A549 (cell line): Measurements from ENCODE around the gene CAMTA1. TPM values are rescaled to one million over a fixed set of nuclear protein-coding genes. Genes with fewer than 3 reads are reported as not detected.

Experiments used
- ATAC-seq, 2 experiments: fragments of 200-7000 bp in 1 of 2; fragments of >200 bp in 1 of 2; cut with Nextera tagmentation in 1 of 2; cut with Tn5 transposase in 1 of 2; 3 replicates each; pipeline versions ENCODE4 v1.8.0 to v1.9.1; 2018 to 2020; ENCODE audit warnings: mild to moderate bottlenecking in 1 of 2, moderate library complexity in 1 of 2
- CTCF ChIA-PET: fragments of 300-600 bp; sonication (Branson Sonifier 250); formaldehyde crosslinking; extraction: SDS; loops from one replicate; lab custom pipeline; 2021; ENCODE audit warnings: antibody characterized with exemption, inconsistent platforms; lab: Yijun Ruan, JAX
- POLR2A ChIA-PET: fragments of 350-600 bp; formaldehyde crosslinking; extraction: SDS; loops from one replicate; lab custom pipeline; 2021; ENCODE audit warnings: antibody characterized with exemption, inconsistent platforms; lab: Yijun Ruan, JAX
- DNase-seq, 2 experiments: peaks; one replicate each; pipeline versions ENCODE4 v3.0.0 to v3.0.0-alpha.2; 2011 to 2016; ENCODE audit warnings: low read depth in 1 of 2, low spot score in 1 of 2
- FAIRE-seq: peaks from 2 replicates; lab custom pipeline; 2011; peaks lifted over from hg19 to GRCh38; lab: Jason Lieb, UNC
- H3K27ac ChIP-seq, 2 experiments: fragments of >200 bp; sonication (Bioruptor Twin); formaldehyde crosslinking; 3 replicates each; pipeline ENCODE4 v1.5.1; 2016 to 2017
- H3K4me1 ChIP-seq: fragments of >200 bp; sonication (Bioruptor Twin); formaldehyde crosslinking; 3 replicates; pipeline ENCODE4 v1.6.1; 2016
- H3K4me2 ChIP-seq: fragments of >200 bp; sonication (Bioruptor Twin); formaldehyde crosslinking; 3 replicates; pipeline ENCODE4 v1.6.1; 2016
- H3K4me3 ChIP-seq: fragments of >200 bp; sonication (Bioruptor Twin); formaldehyde crosslinking; 3 replicates; pipeline ENCODE4 v1.5.1; 2016
- H3K9me3 ChIP-seq: fragments of >200 bp; sonication (Bioruptor Twin); formaldehyde crosslinking; 3 replicates; pipeline ENCODE4 v1.6.1; 2016
- ATOH8 ChIP-seq: fragments of 250-450 bp; sonication (Bioruptor Pico); IDR thresholded peaks from 2 replicates; pipeline ENCODE4 v1.5.0; 2020; ENCODE audit warnings: low read depth, mild to moderate bottlenecking, moderate library complexity
- CEBPB ChIP-seq, 2 experiments: fragments of >200 bp in 1 of 2; sonication (Bioruptor Twin) in 1 of 2; formaldehyde crosslinking in 1 of 2; IDR thresholded peaks; 2 replicates each; pipeline ENCODE4 v1.6.1; 2012 to 2016
- ESRRA ChIP-seq: fragments of 150-350 bp; IDR thresholded peaks from 2 replicates; pipeline ENCODE4 v1.6.1; 2014; ENCODE audit warnings: mild to moderate bottlenecking, low read length, borderline replicate concordance
- FOSB ChIP-seq: fragments of 250-450 bp; sonication (Bioruptor Pico); IDR thresholded peaks from 2 replicates; pipeline ENCODE4 v1.5.0; 2020; ENCODE audit warnings: mild to moderate bottlenecking, moderate library complexity
- FOSL2 ChIP-seq, 2 experiments: fragments of 450-650 bp in 1 of 2; fragments of >200 bp in 1 of 2; sonication (Bioruptor Twin) in 1 of 2; formaldehyde crosslinking; IDR thresholded peaks; 2 replicates each; pipeline versions ENCODE4 v1.5.0 to v1.6.1; 2016 to 2020; ENCODE audit warnings: mild to moderate bottlenecking in 1 of 2, moderate library complexity in 1 of 2
- FOXS1 ChIP-seq: fragments of 250-450 bp; sonication (Bioruptor Pico); IDR thresholded peaks from 2 replicates; pipeline ENCODE4 v1.5.0; 2020; ENCODE audit warnings: mild to moderate bottlenecking, moderate library complexity
- HDAC2 ChIP-seq: fragments of 200-600 bp; sonication (generic); IDR thresholded peaks from 2 replicates; pipeline ENCODE4 v1.6.1; 2016
- HES2 ChIP-seq: fragments of >200 bp; sonication (Bioruptor Twin); formaldehyde crosslinking; IDR thresholded peaks from 2 replicates; pipeline ENCODE4 v1.6.1; 2016
- JUN ChIP-seq, 2 experiments: fragments of >200 bp; sonication (Bioruptor Twin); formaldehyde crosslinking; IDR thresholded peaks; 2 replicates in 1 of 2; 3 replicates in 1 of 2; pipeline ENCODE4 v1.6.1; 2016 to 2017
- MAZ ChIP-seq: fragments of 150-350 bp; IDR thresholded peaks from 2 replicates; pipeline ENCODE4 v1.6.1; 2014; ENCODE audit warnings: antibody characterized with exemption, low read depth, low read length, borderline replicate concordance
- MYC ChIP-seq: IDR thresholded peaks from 2 replicates; pipeline ENCODE4 v1.6.1; 2012; ENCODE audit warnings: mild to moderate bottlenecking, inconsistent platforms, low read length, improper control_type of control experiment, borderline replicate concordance
- NFE2L2 ChIP-seq: fragments of 150-350 bp; conservative IDR thresholded peaks from 2 replicates; pipeline ENCODE4 v1.6.1; 2014; ENCODE audit warnings: low read length
- NPAS2 ChIP-seq: fragments of 250-450 bp; sonication (Bioruptor Pico); IDR thresholded peaks from 2 replicates; pipeline ENCODE4 v1.8.0; 2022; ENCODE audit warnings: mild to moderate bottlenecking, moderate library complexity, borderline replicate concordance
- PHF8 ChIP-seq: fragments of 200-600 bp; sonication (generic); IDR thresholded peaks from 2 replicates; pipeline ENCODE4 v1.6.1; 2016; ENCODE audit warnings: low read depth, mild to moderate bottlenecking, antibody characterized with exemption, moderate library complexity, borderline replicate concordance
- REST ChIP-seq: fragments of 200-600 bp; sonication (generic); IDR thresholded peaks from 2 replicates; pipeline ENCODE4 v1.6.1; 2016; ENCODE audit warnings: antibody characterized with exemption, mild to moderate bottlenecking, moderate library complexity
- RFX5 ChIP-seq: fragments of 450-650 bp; IDR thresholded peaks from 2 replicates; pipeline ENCODE4 v1.7.1; 2014; ENCODE audit warnings: antibody characterized with exemption, mild to moderate bottlenecking, moderate library complexity
- RNF2 ChIP-seq: fragments of 200-600 bp; sonication (generic); IDR thresholded peaks from 2 replicates; pipeline ENCODE4 v1.6.1; 2016; ENCODE audit warnings: low read depth, mild to moderate bottlenecking, antibody characterized with exemption, moderate library complexity, borderline replicate concordance
- SREBF2 ChIP-seq: fragments of 450-650 bp; IDR thresholded peaks from 2 replicates; pipeline ENCODE4 v1.6.1; 2014; ENCODE audit warnings: mild to moderate bottlenecking, moderate library complexity
- TP53 ChIP-seq: fragments of 250-450 bp; sonication (Bioruptor Pico); IDR thresholded peaks from 2 replicates; pipeline ENCODE4 v1.5.0; 2021; ENCODE audit warnings: mild to moderate bottlenecking, moderate library complexity
- USF2 ChIP-seq: fragments of 450-650 bp; IDR thresholded peaks from 2 replicates; pipeline ENCODE4 v1.6.1; 2014; ENCODE audit warnings: antibody characterized with exemption
- ZFP36 ChIP-seq: fragments of 450-650 bp; IDR thresholded peaks from 2 replicates; pipeline ENCODE4 v1.6.1; 2014; ENCODE audit warnings: borderline replicate concordance; ENCODE audit not compliant: partially characterized antibody
- ZNF302 ChIP-seq: fragments of 250-450 bp; sonication (Bioruptor Pico); IDR thresholded peaks from 2 replicates; pipeline ENCODE4 v1.9.0; 2021; ENCODE audit warnings: inconsistent platforms, mild to moderate bottlenecking, moderate library complexity
- whole genome bisulfite sequencing: methylation state at CpG from one replicate; pipeline ENCODE4 v1.1.6; 2017; ENCODE audit errors: missing lambda C conversion rate; 5-methylcytosine and 5-hydroxymethylcytosine counted together
- polyA plus RNA-seq, 4 experiments: library from polyadenylated mRNA; depleted of rRNA in 3 of 4; stranded (reverse); fragments of >200 nt; fragmentation: RNase III in 1 of 4; extraction: RNeasy Plus Mini Kit Qiagen cat#74134 plus additional on column Dnase treatment in 1 of 4; gene quantifications; 2 replicates in 3 of 4; 3 replicates in 1 of 4; pipeline ENCODE4 v1.2.3, GENCODE V29; 2011 to 2017
- TF ChIP-seq, protein P1 (sequence below): fragments of >200 bp; sonication (Bioruptor Twin); formaldehyde crosslinking; IDR thresholded peaks from 3 replicates; pipeline ENCODE4 v1.6.1; 2016
- TF ChIP-seq, protein P2 (sequence below): IDR thresholded peaks from 2 replicates; pipeline ENCODE4 v1.6.1; 2012; ENCODE audit warnings: low read depth, borderline replicate concordance
- TF ChIP-seq, protein P3 (sequence below): fragments of >200 bp; sonication (Bioruptor Twin); formaldehyde crosslinking; IDR thresholded peaks from 3 replicates; pipeline ENCODE4 v1.5.1; 2016

CAMTA1 gene
- polyA plus RNA-seq, 2 of the 4 experiments (the other 2 are of a cell fraction): 58.8 to 75.0 TPM

GRCh38 chr1:7150724-7151280, 365.5 kb downstream of the CAMTA1 start (continued):
- TF ChIP-seq ZFP36: no peak
- TF ChIP-seq, protein P1, sequence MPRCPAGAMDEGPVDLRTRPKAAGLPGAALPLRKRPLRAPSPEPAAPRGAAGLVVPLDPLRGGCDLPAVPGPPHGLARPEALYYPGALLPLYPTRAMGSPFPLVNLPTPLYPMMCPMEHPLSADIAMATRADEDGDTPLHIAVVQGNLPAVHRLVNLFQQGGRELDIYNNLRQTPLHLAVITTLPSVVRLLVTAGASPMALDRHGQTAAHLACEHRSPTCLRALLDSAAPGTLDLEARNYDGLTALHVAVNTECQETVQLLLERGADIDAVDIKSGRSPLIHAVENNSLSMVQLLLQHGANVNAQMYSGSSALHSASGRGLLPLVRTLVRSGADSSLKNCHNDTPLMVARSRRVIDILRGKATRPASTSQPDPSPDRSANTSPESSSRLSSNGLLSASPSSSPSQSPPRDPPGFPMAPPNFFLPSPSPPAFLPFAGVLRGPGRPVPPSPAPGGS: no peak
- no peak for TF ChIP-seq MAZ
- TF ChIP-seq SREBF2: no peak
- no peak for TF ChIP-seq HDAC2
- no peak for TF ChIP-seq TP53
- no peak for TF ChIP-seq FOXS1 (CRISPR knock-in tag)

- Histone ChIP-seq H3K4me2 (no peak overlapping the region), H3K9me3 (no peaks in the 10 kb centered on the region), H3K4me1 (no peaks in the 10 kb centered on the region), H3K27ac (no peak overlapping the region), H3K4me3 (no peak overlapping the region)
- ATAC-seq (no peak), FAIRE-seq (no peak), DNase-seq (no peak)
- 78% methylated on average over 7 of the region's 7 CpGs for WGBS
- ChIA-PET CTCF (no interaction called here), POLR2A (no interaction called here)
- no peak for TF ChIP-seq REST
- TF ChIP-seq FOSL2 (IDR thresholded peaks at IDR 0.05): no peak
- no peak for TF ChIP-seq FOSL2 (CRISPR knock-in tag; IDR thresholded peaks at IDR 0.05)
- TF ChIP-seq USF2: no peak
- TF ChIP-seq RFX5: no peak
- no peak for TF ChIP-seq ZNF302
- TF ChIP-seq ATOH8: no peak
- TF ChIP-seq MYC: no peak
- no peak for TF ChIP-seq JUN (IDR thresholded peaks at IDR 0.05)
- no peak for TF ChIP-seq HES2
- TF ChIP-seq ESRRA: no peak
- TF ChIP-seq CEBPB (IDR thresholded peaks at IDR 0.05): no peak
- no peak for TF ChIP-seq RNF2
- TF ChIP-seq, protein P2, sequence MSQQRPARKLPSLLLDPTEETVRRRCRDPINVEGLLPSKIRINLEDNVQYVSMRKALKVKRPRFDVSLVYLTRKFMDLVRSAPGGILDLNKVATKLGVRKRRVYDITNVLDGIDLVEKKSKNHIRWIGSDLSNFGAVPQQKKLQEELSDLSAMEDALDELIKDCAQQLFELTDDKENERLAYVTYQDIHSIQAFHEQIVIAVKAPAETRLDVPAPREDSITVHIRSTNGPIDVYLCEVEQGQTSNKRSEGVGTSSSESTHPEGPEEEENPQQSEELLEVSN: no peak
- no peak for TF ChIP-seq NPAS2 (CRISPR knock-in tag)
- TF ChIP-seq FOXS1 (CRISPR knock-in tag): no peak
- TF ChIP-seq SREBF2: no peak
- TF ChIP-seq PHF8: no peak
- TF ChIP-seq FOSB (CRISPR knock-in tag): no peak
- no peak for TF ChIP-seq NFE2L2
- TF ChIP-seq, protein P3, sequence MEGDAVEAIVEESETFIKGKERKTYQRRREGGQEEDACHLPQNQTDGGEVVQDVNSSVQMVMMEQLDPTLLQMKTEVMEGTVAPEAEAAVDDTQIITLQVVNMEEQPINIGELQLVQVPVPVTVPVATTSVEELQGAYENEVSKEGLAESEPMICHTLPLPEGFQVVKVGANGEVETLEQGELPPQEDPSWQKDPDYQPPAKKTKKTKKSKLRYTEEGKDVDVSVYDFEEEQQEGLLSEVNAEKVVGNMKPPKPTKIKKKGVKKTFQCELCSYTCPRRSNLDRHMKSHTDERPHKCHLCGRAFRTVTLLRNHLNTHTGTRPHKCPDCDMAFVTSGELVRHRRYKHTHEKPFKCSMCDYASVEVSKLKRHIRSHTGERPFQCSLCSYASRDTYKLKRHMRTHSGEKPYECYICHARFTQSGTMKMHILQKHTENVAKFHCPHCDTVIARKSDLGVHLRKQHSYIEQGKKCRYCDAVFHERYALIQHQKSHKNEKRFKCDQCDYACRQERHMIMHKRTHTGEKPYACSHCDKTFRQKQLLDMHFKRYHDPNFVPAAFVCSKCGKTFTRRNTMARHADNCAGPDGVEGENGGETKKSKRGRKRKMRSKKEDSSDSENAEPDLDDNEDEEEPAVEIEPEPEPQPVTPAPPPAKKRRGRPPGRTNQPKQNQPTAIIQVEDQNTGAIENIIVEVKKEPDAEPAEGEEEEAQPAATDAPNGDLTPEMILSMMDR: no peak
Observed at GRCh38 chr1:7151978-7152377, 366.7 kb downstream of the CAMTA1 start.
